SK-N-MC (cell line): ENCODE data around the gene DDX49.
A peak's percentile ranks its signal among the peaks of the same experiment; 100 is the strongest.
"Not testable (repeated sequence)": the region's sequence is repeated elsewhere in the genome, so short reads cannot be mapped to it uniquely, and the experiment has no call there.

ENCODE experiments used
- DNase-seq: peaks from one replicate; pipeline ENCODE4 v3.0.0-alpha.2; 2011; ENCODE audit warnings: low read depth, low spot score
- H3K27ac ChIP-seq: fragments of 200-600 bp; sonication (generic); 2 replicates; pipeline ENCODE4 v1.5.1; 2016; ENCODE audit warnings: mixed run types
- H3K36me3 ChIP-seq: fragments of 200-600 bp; sonication (generic); 2 replicates; pipeline ENCODE4 v1.6.1; 2017; ENCODE audit warnings: antibody characterized with exemption, low read length, mixed read lengths; ENCODE audit not compliant: insufficient read depth
- H3K4me3 ChIP-seq: fragments of 200-600 bp; sonication (generic); 2 replicates; pipeline ENCODE4 v1.5.1; 2016
- H3K9ac ChIP-seq: fragments of 200-600 bp; sonication (generic); 2 replicates; pipeline ENCODE4 v1.8.0; 2017; ENCODE audit warnings: mixed run types, mixed read lengths; ENCODE audit not compliant: insufficient read length
- H3K9me3 ChIP-seq: fragments of 200-600 bp; sonication (generic); 2 replicates; pipeline ENCODE4 v1.6.1; 2017; ENCODE audit warnings: low read depth, mild to moderate bottlenecking, antibody characterized with exemption, low read length, moderate library complexity, mixed read lengths
- EZH2 ChIP-seq: fragments of 200-600 bp; sonication (generic); IDR thresholded peaks from one replicate; pipeline ENCODE4 v1.6.1; 2017; ENCODE audit warnings: antibody characterized with exemption
- FOXP2 ChIP-seq: optimal IDR thresholded peaks from 2 replicates; pipeline ENCODE3; 2011; ENCODE audit warnings: mild to moderate bottlenecking, moderate library complexity; ENCODE audit not compliant: insufficient read depth; ENCODE audit errors: extremely low read length, control extremely low read depth
- POLR2AphosphoS5 ChIP-seq: IDR thresholded peaks from 2 replicates; pipeline ENCODE4 v1.6.1; 2012; ENCODE audit warnings: mild to moderate bottlenecking, low read depth, low read length, borderline replicate concordance

The DDX49 gene

GRCh38 chr19:18898607-18899408, 20.7 kb upstream of the DDX49 start:
- no peak overlapping the region for H3K27ac ChIP-seq
- H3K4me3 ChIP-seq, result no peak overlapping the region
- no peak overlapping the region for H3K9ac ChIP-seq
- DNase-seq, result no peak
- H3K36me3 ChIP-seq, result peaks cover 4% of the 10 kb centered on the region; the same call in 1 of the 2 replicates
- H3K9me3 ChIP-seq, result no peaks in the 10 kb centered on the region
- TF ChIP-seq POLR2AphosphoS5, result 0 out of 2 replicates have a peak, but pooled peaks have one; percentile 0
- no peak for TF ChIP-seq FOXP2

DNA sequence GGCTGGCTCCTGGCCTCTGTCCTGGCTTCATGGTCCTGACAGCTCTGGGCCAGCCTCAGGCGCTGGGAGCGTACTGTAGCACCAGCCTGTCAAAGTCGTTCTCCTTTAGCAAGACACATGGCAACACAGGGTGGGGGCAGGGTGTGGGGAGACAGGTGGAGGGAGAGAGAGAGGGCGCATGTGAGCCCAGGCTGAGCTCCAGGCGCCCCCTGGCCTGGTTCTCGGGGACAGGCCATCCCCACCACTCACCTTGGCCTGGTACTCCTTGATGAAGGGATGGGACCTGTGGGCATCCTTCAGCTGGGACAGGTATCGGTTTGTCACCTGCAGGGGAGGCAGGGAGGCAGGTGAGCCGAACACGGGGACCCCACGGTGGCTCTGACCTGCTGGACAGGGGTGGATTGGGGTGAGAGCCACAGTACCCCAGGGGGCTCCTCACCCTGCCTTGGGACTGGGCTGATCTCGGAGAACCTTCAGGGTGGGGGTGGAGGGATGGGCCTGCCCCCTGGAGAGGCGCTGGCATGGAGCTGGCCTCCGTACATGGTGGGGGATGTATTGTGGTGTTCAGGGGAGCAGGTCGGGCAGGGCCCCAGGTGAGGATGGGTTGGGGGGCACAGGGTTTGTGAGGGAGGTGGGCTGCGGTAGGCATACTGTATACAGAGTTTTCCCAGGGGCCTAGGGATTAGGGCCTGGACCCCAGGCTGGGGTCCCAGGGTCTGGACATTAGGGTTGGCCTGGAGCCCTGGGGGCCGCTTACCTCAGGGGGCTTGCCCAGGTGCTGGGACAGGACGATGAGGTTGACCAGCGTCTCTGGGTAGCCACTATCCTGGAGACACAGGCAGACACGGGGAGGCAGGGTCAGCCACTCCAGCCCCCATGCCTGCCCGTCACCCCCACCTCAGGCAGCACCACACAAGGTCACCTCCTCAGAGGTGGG, 19.6 kb upstream of the DDX49 start:
- DNase-seq, result no peak
- H3K9ac ChIP-seq, result no peak overlapping the region

DNA sequence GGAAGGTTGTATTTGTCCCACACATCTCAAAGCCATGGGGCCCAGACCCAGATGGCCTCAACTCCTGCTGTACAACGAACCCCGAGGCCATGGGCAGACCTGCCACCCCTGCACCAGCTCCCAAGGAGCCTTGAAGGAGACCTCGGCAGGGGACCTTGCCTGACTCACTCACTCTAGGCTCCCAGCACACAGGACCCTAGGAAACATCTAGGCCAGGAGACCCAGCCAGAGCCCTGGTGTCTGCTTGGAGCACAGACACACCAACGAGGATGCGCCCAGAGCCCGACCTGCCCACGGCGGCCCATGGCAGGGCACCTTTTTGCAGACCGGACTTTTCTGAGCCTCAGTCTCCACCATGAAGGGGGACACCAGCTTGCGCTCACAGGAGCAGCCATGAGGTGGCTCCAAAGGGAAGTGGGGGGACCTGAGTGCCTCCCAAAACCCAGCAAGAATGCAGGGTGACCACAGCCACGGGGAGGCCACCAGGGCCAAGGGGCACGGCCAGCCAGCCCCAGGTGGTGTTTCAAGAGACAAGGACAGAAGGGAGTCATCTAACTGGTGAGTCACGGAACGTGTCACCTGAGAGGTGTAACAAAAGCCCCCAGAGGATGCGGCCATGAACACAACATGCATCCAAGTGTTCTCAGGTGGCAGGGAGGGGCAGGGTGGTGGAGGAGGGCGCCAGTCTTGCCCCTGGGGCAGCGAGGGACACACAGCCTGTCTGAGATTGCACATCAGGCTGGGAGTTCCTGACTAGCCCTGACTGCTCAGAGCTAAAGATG, 18.6 kb upstream of the DDX49 start:
- Histone ChIP-seq H3K36me3 (peaks cover 4% of the 10 kb centered on the region; the same call in 1 of the 2 replicates), H3K27ac (no peak overlapping the region), H3K9ac (no peak overlapping the region), H3K4me3 (no peak overlapping the region), H3K9me3 (no peaks in the 10 kb centered on the region)
- no peak for DNase-seq
- TF ChIP-seq EZH2 (no peak), POLR2AphosphoS5 (no peak), FOXP2 (no peak)

More for the DNA sequence above, 19.6 kb upstream of the DDX49 start:
- peaks cover 4% of the 10 kb centered on the region; the same call in 1 of the 2 replicates for H3K36me3 ChIP-seq
- H3K4me3 ChIP-seq, result no peak overlapping the region
- H3K27ac ChIP-seq, result no peak overlapping the region
- no peak for TF ChIP-seq POLR2AphosphoS5
- TF ChIP-seq FOXP2, result no peak
- TF ChIP-seq EZH2, result no peak
- no peaks in the 10 kb centered on the region for H3K9me3 ChIP-seq

DNA sequence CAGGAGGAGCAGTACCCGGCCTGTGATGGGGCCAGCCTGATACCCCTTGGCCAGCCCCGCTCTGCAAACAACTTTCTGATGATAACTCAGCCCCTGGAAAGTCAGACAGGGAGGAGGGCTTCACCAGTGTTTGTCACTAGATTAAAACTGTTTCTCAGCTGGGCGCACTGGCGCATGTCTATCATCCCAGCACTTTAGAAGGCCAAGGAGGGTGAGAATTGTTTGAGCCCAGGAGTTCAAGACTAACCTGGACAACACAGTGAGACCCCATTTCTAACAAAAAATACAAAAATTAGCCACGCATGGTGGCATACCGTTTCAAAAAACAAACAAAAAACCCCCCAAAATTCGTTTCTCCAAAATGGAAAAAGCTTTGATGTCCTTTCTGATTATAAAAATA, 18.0 kb upstream of the DDX49 start:
- H3K9ac ChIP-seq, result no peak overlapping the region
- no peaks in the 10 kb centered on the region for H3K9me3 ChIP-seq
- H3K4me3 ChIP-seq, result no peak overlapping the region
- H3K27ac ChIP-seq, result no peak overlapping the region
- TF ChIP-seq POLR2AphosphoS5 (no peak), EZH2 (no peak), FOXP2 (no peak)
- H3K36me3 ChIP-seq, result peaks cover 4% of the 10 kb centered on the region; the same call in 1 of the 2 replicates
- DNase-seq, result no peak

- not testable (repeated sequence) for H3K4me3 ChIP-seq, DNase-seq, H3K9me3 ChIP-seq, H3K9ac ChIP-seq, H3K36me3 ChIP-seq
- H3K27ac ChIP-seq, result peak overlapping the region; percentile 42; the same call in 1 of the 2 replicates
Observed at GRCh38 chr19:18902519-18902918, 17.0 kb upstream of the DDX49 start.

GRCh38 chr19:18903156-18904037, 16.1 kb upstream of the DDX49 start:
- Histone ChIP-seq H3K9me3 (no peaks in the 10 kb centered on the region), H3K36me3 (peaks cover 4% of the 10 kb centered on the region; the same call in 1 of the 2 replicates), H3K9ac (no peak overlapping the region), H3K27ac (peak overlapping the region; percentile 42; the same call in 1 of the 2 replicates), H3K4me3 (no peak overlapping the region)
- TF ChIP-seq POLR2AphosphoS5 (no peak), FOXP2 (no peak), EZH2 (no peak)
- no peak for DNase-seq

GRCh38 chr19:18904334-18905057, 15.0 kb upstream of the DDX49 start:
- TF ChIP-seq EZH2 (no peak), POLR2AphosphoS5 (no peak), FOXP2 (no peak)
- DNase-seq, result no peak
- no peaks in the 10 kb centered on the region for H3K9me3 ChIP-seq
- H3K36me3 ChIP-seq, result peaks cover 4% of the 10 kb centered on the region; the same call in 1 of the 2 replicates
- H3K4me3 ChIP-seq, result no peak overlapping the region
- H3K9ac ChIP-seq, result no peak overlapping the region
- H3K27ac ChIP-seq, result no peak overlapping the region
